Gastroesophageal sphincter (tissue), 3 donors: ENCODE results near the gene SULT1C4.

Experiments used
- CTCF ChIP-seq, 4 experiments: fragments of 200-600 bp in 2 of 4; fragments of 450-650 bp in 2 of 4; sonication (generic) in 1 of 4; IDR thresholded peaks; one replicate each; pipeline ENCODE4 v1.5.1; 2017 to 2019; ENCODE audit warnings: antibody characterized with exemption in 4 of 4, mild to moderate bottlenecking in 2 of 4, moderate library complexity in 2 of 4
- POLR2AphosphoS5 ChIP-seq: sonication (generic); formaldehyde crosslinking; IDR thresholded peaks from one replicate; pipeline ENCODE4 v1.6.1; 2017; ENCODE audit warnings: antibody characterized with exemption

- TF ChIP-seq CTCF (IDR thresholded peaks at IDR 0.05) (no peak), POLR2AphosphoS5 (no peak)
Observed at GRCh38 chr2:108377815-108378630, at the start of gene SULT1C4.
